CD14-positive monocyte (primary cell): ENCODE data around the gene AP5B1. TPM values are rescaled to one million over a fixed set of nuclear protein-coding genes. Genes with fewer than 3 reads are reported as not detected.

Experiments
- DNase-seq, 3 donors: peaks; one replicate each; pipeline ENCODE4 v3.0.0-alpha.2; 2011 to 2022
- H2AFZ ChIP-seq: 2 replicates; pipeline ENCODE4 v1.6.0; 2012; ENCODE audit warnings: mild to moderate bottlenecking, low read depth, low read length, inconsistent platforms; ENCODE audit not compliant: insufficient read depth, poor library complexity, severe bottlenecking
- H3K27ac ChIP-seq, 2 donors: 1 replicate in 1 of 2; 2 replicates in 1 of 2; pipeline ENCODE4 v1.5.1; 2012 to 2013; ENCODE audit warnings: low read length in 2 of 2, control low read depth in 1 of 2, inconsistent platforms in 1 of 2, low read depth in 1 of 2, mild to moderate bottlenecking in 1 of 2
- H3K27me3 ChIP-seq, 2 donors: one replicate each; pipeline versions ENCODE4 v1.6.0 to v1.6.1; 2011 to 2013; ENCODE audit warnings: low read length in 2 of 2; ENCODE audit not compliant: control insufficient read depth in 2 of 2, insufficient read depth in 2 of 2
- H3K36me3 ChIP-seq, 2 donors: replicated peaks in 1 of 2; 1 replicate in 1 of 2; 2 replicates in 1 of 2; pipeline versions ENCODE4 v1.5.1 to v1.6.1; 2012 to 2013; ENCODE audit warnings: low read length in 2 of 2, control low read depth in 1 of 2, inconsistent platforms in 1 of 2, mild to moderate bottlenecking in 1 of 2; ENCODE audit not compliant: insufficient read depth in 2 of 2, control insufficient read depth in 1 of 2
- H3K4me1 ChIP-seq, 2 donors: 1 replicate in 1 of 2; 2 replicates in 1 of 2; pipeline versions ENCODE4 v1.5.1 to v1.6.1; 2012 to 2013; ENCODE audit warnings: low read length in 2 of 2, control low read depth in 1 of 2, inconsistent platforms in 1 of 2, mild to moderate bottlenecking in 1 of 2, moderate library complexity in 1 of 2; ENCODE audit not compliant: insufficient read depth in 2 of 2, control insufficient read depth in 1 of 2
- H3K4me2 ChIP-seq: replicated peaks from 2 replicates; pipeline ENCODE3; 2012; ENCODE audit warnings: low read length, moderate library complexity, mild to moderate bottlenecking; ENCODE audit not compliant: poor library complexity, severe bottlenecking; ENCODE audit errors: extremely low read depth
- H3K4me3 ChIP-seq, 3 experiments: fragments of 200-600 bp in 1 of 3; sonication (generic) in 1 of 3; replicated peaks in 1 of 3; 1 replicate in 2 of 3; 2 replicates in 1 of 3; pipeline ENCODE4 v1.5.1; 2011 to 2013; ENCODE audit warnings: low read length in 3 of 3, mild to moderate bottlenecking in 3 of 3, control low read depth in 2 of 3, low read depth in 2 of 3, inconsistent platforms in 1 of 3, moderate library complexity in 1 of 3
- H3K79me2 ChIP-seq: 2 replicates; pipeline ENCODE4 v1.6.0; 2012; ENCODE audit warnings: mild to moderate bottlenecking, control low read depth, inconsistent platforms, low read length, moderate library complexity; ENCODE audit not compliant: insufficient read depth
- H3K9ac ChIP-seq: 2 replicates; pipeline ENCODE4 v1.6.0; 2017; ENCODE audit warnings: low read length, mild to moderate bottlenecking; ENCODE audit not compliant: insufficient read depth, poor library complexity, severe bottlenecking
- H3K9me3 ChIP-seq, 2 donors: replicated peaks in 1 of 2; 1 replicate in 1 of 2; 2 replicates in 1 of 2; pipeline versions ENCODE4 v1.5.1 to v1.6.1; 2012 to 2013; ENCODE audit warnings: low read length in 2 of 2, control low read depth in 1 of 2; ENCODE audit not compliant: control insufficient read depth in 1 of 2, insufficient read depth in 1 of 2
- H4K20me1 ChIP-seq: 2 replicates; pipeline ENCODE4 v1.6.0; 2012; ENCODE audit warnings: mild to moderate bottlenecking, low read length, control low read depth, moderate library complexity; ENCODE audit not compliant: insufficient read depth
- H3K27ac Mint-ChIP-seq, 7 donors: one replicate each; pipeline ENCODE4 v1.8.0; 2020; ENCODE audit warnings: mild to moderate bottlenecking in 7 of 7, mixed read lengths in 7 of 7, moderate library complexity in 6 of 7, inconsistent platforms in 2 of 7
- H3K27me3 Mint-ChIP-seq, 3 donors: one replicate each; pipeline ENCODE4 v1.8.0; 2021 to 2022; ENCODE audit warnings: low read depth in 3 of 3, mild to moderate bottlenecking in 3 of 3, mixed read lengths in 3 of 3, moderate library complexity in 3 of 3, inconsistent platforms in 1 of 3
- H3K36me3 Mint-ChIP-seq, 2 donors: one replicate each; pipeline ENCODE4 v1.8.0; 2020; ENCODE audit warnings: mixed read lengths in 2 of 2, inconsistent platforms in 1 of 2, mild to moderate bottlenecking in 1 of 2
- H3K4me1 Mint-ChIP-seq: one replicate; pipeline ENCODE4 v1.8.0; 2020; ENCODE audit warnings: mild to moderate bottlenecking, mixed read lengths
- H3K4me3 Mint-ChIP-seq, 2 donors: one replicate each; pipeline ENCODE4 v1.8.0; 2020; ENCODE audit warnings: mild to moderate bottlenecking in 2 of 2, mixed read lengths in 2 of 2, moderate library complexity in 1 of 2
- H3K9me3 Mint-ChIP-seq, 7 donors: one replicate each; pipeline ENCODE4 v1.8.0; 2020 to 2022; ENCODE audit warnings: mixed read lengths in 7 of 7, mild to moderate bottlenecking in 6 of 7, moderate library complexity in 6 of 7, inconsistent platforms in 2 of 7
- CTCF ChIP-seq: fragments of 200-600 bp; IDR thresholded peaks from one replicate; pipeline ENCODE4 v1.8.0; 2022; ENCODE audit warnings: antibody characterized with exemption, mild to moderate bottlenecking
- WGBS: methylation state at CpG from one replicate; pipeline ENCODE4 v1.1.5; 2013; ENCODE audit warnings: missing lambda C conversion rate; ENCODE audit not compliant: insufficient coverage; 5-methylcytosine and 5-hydroxymethylcytosine counted together
- intact Hi-C, 2 donors: fragments of 100-400 bp; cut with micrococcal nuclease; formaldehyde crosslinking; loops; one replicate each; pipeline versions ENCODE4 v1.15.0 to v1.15.1; 2023
- polyA plus RNA-seq, 3 donors: library from polyadenylated mRNA; depleted of rRNA in 1 of 3; unstranded in 2 of 3; stranded (reverse) in 1 of 3; fragments of 300-500 nt in 2 of 3; fragments of >200 nt in 1 of 3; fragmentation: Illumina TruSeq in 2 of 3; gene quantifications; 1 replicate in 2 of 3; 2 replicates in 1 of 3; pipeline ENCODE4 v1.2.3, GENCODE V29; 2012 to 2021

The AP5B1 gene
- polyA plus RNA-seq, 3 donors, result 33.7 to 46.4 (median 35.1) TPM

DNA sequence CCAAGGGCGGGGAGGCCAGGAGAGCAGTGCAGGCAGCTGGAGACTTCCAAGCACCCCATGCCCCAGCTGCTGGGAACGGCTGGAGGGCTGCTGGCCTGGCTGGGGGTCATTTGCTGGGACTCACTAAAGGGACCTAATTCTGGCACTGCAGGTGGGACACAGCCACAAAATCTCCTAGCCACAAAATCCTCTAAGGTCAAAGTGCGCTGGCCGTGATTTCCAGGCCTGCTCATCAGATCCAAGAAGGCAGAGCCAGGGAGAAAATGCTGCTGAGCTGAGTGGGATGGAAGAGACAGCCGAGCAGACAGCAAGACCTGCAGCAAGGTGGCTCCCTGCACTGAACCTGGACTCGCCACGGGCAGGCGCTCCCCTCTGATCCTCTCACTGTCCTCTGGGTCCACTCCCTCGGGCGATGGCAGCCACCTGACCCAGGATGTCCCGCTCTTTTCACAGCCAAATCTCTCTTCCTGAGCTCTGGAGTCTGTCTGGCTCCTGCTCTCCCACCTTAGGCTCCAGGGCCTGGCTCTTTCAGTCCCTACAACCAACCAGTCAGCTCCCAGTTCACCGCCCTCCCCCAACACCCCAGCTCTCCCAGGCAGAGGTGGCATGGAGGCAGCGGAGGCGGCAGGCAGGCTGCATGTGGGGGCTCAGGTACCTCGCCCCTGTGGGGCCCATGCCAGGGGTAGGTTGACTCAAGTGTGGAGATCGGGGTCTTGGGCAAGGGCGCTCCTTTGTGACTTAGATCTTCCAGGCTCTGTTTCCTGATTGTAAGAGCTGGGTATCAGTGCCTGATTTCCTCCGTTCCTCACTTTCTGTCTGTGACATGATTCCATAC is 20.6 kb upstream of the AP5B1 start:
- peaks cover 5 to 9% of the 10 kb centered on the region in 2 donors for H3K4me1 ChIP-seq
- no peak overlapping the region for H3K4me3 ChIP-seq
- WGBS, result 86% methylated on average over 14 of the region's 18 CpGs
- TF ChIP-seq CTCF, result no peak
- H3K4me1 Mint-ChIP-seq, result peaks cover 11% of the 10 kb centered on the region
- H3K27me3 Mint-ChIP-seq, result peaks cover 26 to 45% (median 30%) of the 10 kb centered on the region in 3 donors
- H3K27ac ChIP-seq, result no peak overlapping the region
- no peaks in the 10 kb centered on the region for H3K9me3 ChIP-seq
- no peak overlapping the region for H3K9ac ChIP-seq
- H3K4me3 Mint-ChIP-seq, result no peak overlapping the region
- H3K27ac Mint-ChIP-seq, result peak overlapping the region in 1 of 7 donors; percentile 24
- intact Hi-C loops, result no loop called here
- H3K36me3 ChIP-seq, result no peaks in the 10 kb centered on the region
- peaks cover 0 to 5% (median 1%) of the 10 kb centered on the region in 7 donors for H3K9me3 Mint-ChIP-seq
- H3K79me2 ChIP-seq, result no peaks in the 10 kb centered on the region
- no peaks in the 10 kb centered on the region for H3K36me3 Mint-ChIP-seq
- H3K4me2 ChIP-seq, result no peak overlapping the region
- H2AFZ ChIP-seq, result no peak overlapping the region
- no peak for DNase-seq
- peaks cover 0 to 30% of the 10 kb centered on the region in 2 donors for H3K27me3 ChIP-seq
- no peaks in the 10 kb centered on the region for H4K20me1 ChIP-seq

DNA sequence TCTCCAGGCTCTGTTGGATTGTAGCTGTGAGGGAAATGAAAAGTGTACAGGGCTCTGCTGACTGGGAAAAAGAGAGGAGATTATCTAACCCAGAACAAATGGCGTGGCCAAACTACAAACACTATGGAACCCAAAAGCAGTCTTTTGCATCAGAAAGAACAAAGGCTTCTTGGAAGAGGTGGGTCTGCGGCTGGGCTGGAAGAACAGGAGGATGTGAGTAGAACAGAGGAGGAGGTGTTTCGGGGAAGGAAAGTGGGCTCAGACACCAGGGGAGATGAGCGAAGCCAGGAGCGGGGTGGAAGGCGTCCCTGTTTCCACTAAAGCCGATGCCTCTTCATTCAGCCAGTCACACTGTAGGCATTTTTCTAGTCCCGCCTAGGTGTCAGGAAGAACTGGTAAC is 18.1 kb upstream of the AP5B1 start:
- H3K4me3 Mint-ChIP-seq, result no peak overlapping the region
- no peak overlapping the region for H3K4me2 ChIP-seq
- H3K4me3 ChIP-seq, result no peak overlapping the region
- H3K27ac Mint-ChIP-seq, result no peak overlapping the region
- H3K9me3 Mint-ChIP-seq, result peaks cover 0 to 5% (median 0%) of the 10 kb centered on the region in 7 donors
- H3K27me3 ChIP-seq, result peaks cover 0 to 24% of the 10 kb centered on the region in 2 donors
- H3K4me1 ChIP-seq, result peaks cover 5 to 9% of the 10 kb centered on the region in 2 donors
- no peaks in the 10 kb centered on the region for H3K79me2 ChIP-seq
- peaks cover 11% of the 10 kb centered on the region for H3K4me1 Mint-ChIP-seq
- H3K36me3 Mint-ChIP-seq, result no peaks in the 10 kb centered on the region
- H3K27me3 Mint-ChIP-seq, result peaks cover 16 to 34% (median 25%) of the 10 kb centered on the region in 3 donors
- no peak overlapping the region for H3K9ac ChIP-seq
- intact Hi-C loops, result no loop called here
- H4K20me1 ChIP-seq, result no peaks in the 10 kb centered on the region
- no peak for DNase-seq
- no peak overlapping the region for H3K27ac ChIP-seq
- no peaks in the 10 kb centered on the region for H3K9me3 ChIP-seq
- H3K36me3 ChIP-seq, result no peaks in the 10 kb centered on the region
- 97% methylated on average over 6 of the region's 8 CpGs for WGBS
- no peak overlapping the region for H2AFZ ChIP-seq
- TF ChIP-seq CTCF, result no peak
